Panc1 (cell line): ENCODE results near the gene SNTG2. TPM values are rescaled to one million over a fixed set of nuclear protein-coding genes. Genes with fewer than 3 reads are reported as not detected.

Experiments used
- ATAC-seq: fragments of 200-7000 bp; cut with Tn5 transposase; 2 replicates; pipeline ENCODE4 v1.9.1; 2020; ENCODE audit warnings: mild to moderate bottlenecking, moderate library complexity
- BruUV-seq: library from RNA; stranded (reverse); fragments of 400-500 nt; replicated peaks from 2 replicates; lab custom pipeline; 2021; lab: Mats Ljungman, UMichigan
- CTCF ChIA-PET: fragments of 300-600 bp; sonication (Branson Sonifier 250); formaldehyde crosslinking; loops from one replicate; lab custom pipeline; 2022; ENCODE audit warnings: antibody characterized with exemption; lab: Charles Lee
- POLR2A ChIA-PET: fragments of 300-600 bp; sonication (Branson Sonifier 250); formaldehyde crosslinking; loops from one replicate; lab custom pipeline; 2022; ENCODE audit warnings: antibody characterized with exemption; lab: Charles Lee
- DNase-seq: peaks from one replicate; pipeline ENCODE4 v3.0.0-alpha.2; 2010; ENCODE audit warnings: low read depth, low spot score
- H3K27ac ChIP-seq: 2 replicates; pipeline ENCODE4 v1.5.1; 2011; ENCODE audit warnings: mild to moderate bottlenecking, low read length, inconsistent platforms
- H3K27me3 ChIP-seq: fragments of 200-500 bp; sonication (Bioruptor generic); 2 replicates; pipeline ENCODE4 v1.6.0; 2014; ENCODE audit warnings: low read length, inconsistent platforms; ENCODE audit not compliant: control insufficient read depth, insufficient read depth
- H3K36me3 ChIP-seq: fragments of 200-500 bp; sonication (Bioruptor generic); 2 replicates; pipeline ENCODE4 v1.5.1; 2014; ENCODE audit warnings: inconsistent platforms, mild to moderate bottlenecking, low read length, moderate library complexity; ENCODE audit not compliant: control insufficient read depth, insufficient read depth
- H3K4me1 ChIP-seq: 2 replicates; pipeline ENCODE4 v1.5.1; 2011; ENCODE audit warnings: inconsistent platforms, mild to moderate bottlenecking, low read length, moderate library complexity; ENCODE audit not compliant: control insufficient read depth, insufficient read depth
- H3K4me3 ChIP-seq, 2 experiments: 2 replicates each; pipeline ENCODE4 v1.5.1; 2011 to 2012; ENCODE audit warnings: low read depth in 2 of 2, low read length in 2 of 2, mild to moderate bottlenecking in 2 of 2, inconsistent platforms in 1 of 2, moderate library complexity in 1 of 2
- H3K9me3 ChIP-seq: fragments of 200-500 bp; sonication (Bioruptor generic); 2 replicates; pipeline ENCODE4 v1.5.1; 2014; ENCODE audit warnings: low read depth, mild to moderate bottlenecking, inconsistent platforms, low read length, moderate library complexity; ENCODE audit not compliant: control insufficient read depth, insufficient read depth
- CTCF ChIP-seq: fragments of 450-650 bp; IDR thresholded peaks from 2 replicates; pipeline ENCODE4 v1.5.1; 2017; ENCODE audit warnings: mild to moderate bottlenecking
- POLR2AphosphoS5 ChIP-seq: IDR thresholded peaks from 2 replicates; pipeline ENCODE4 v1.6.1; 2012; ENCODE audit warnings: mild to moderate bottlenecking, low read depth, low read length, moderate library complexity
- SIN3A ChIP-seq: IDR thresholded peaks from 2 replicates; pipeline ENCODE4 v1.6.1; 2012; ENCODE audit warnings: low read depth, mild to moderate bottlenecking, low read length, moderate library complexity, borderline replicate concordance; ENCODE audit not compliant: insufficient read depth
- TCF7L2 ChIP-seq: IDR thresholded peaks from 2 replicates; pipeline ENCODE4 v1.6.1; 2011; ENCODE audit warnings: mild to moderate bottlenecking, low read depth, low read length, inconsistent platforms
- in situ Hi-C: cut with HindIII; loops from 2 replicates; pipeline ENCODE4 v1.10.0; 2016; ENCODE audit warnings: low sequenced_read_pairs, low pct_unique_long_range_greater_than_20kb
- intact Hi-C: fragments of 100-400 bp; cut with micrococcal nuclease; formaldehyde crosslinking; loops from one replicate; pipeline ENCODE4 v1.10.0; 2022; ENCODE audit not compliant: unreplicated experiment
- total RNA-seq: library from RNA; stranded (reverse); gene quantifications from one replicate; pipeline ENCODE4 v1.2.1, GENCODE V29; 2021; ENCODE audit not compliant: unreplicated experiment
- TF ChIP-seq, protein P1 (sequence below), 2 experiments: IDR thresholded peaks; 2 replicates each; pipeline ENCODE4 v1.6.1; 2011 to 2012; ENCODE audit warnings: low read depth in 2 of 2, control low read depth in 1 of 2, low read length in 1 of 2, mild to moderate bottlenecking in 1 of 2, moderate library complexity in 1 of 2; ENCODE audit not compliant: insufficient read depth in 1 of 2

SNTG2 gene
- total RNA-seq, 1 experiment from 2014 or later: not detected

DNA sequence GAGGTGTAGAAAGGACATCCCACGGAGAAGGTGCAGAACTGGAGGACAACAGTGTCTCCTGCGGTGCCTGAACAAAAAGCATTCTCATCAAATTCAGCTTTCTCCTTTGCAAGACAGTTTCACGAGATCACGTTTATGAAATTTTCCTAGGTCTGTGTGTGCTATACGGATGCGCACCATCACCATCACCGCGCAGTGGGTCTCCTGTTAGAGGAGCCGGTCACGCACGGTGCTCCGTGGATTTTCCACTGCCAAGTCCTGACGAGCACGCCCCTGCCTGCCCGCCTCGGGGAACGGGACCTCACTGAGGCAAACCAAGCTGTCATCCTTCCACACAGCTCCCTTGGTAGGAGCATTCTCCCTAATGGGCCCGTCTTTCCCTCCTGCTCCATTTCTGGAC is 322.2 kb downstream of the SNTG2 start:
- intact Hi-C loops: no loop called here
- TF ChIP-seq POLR2AphosphoS5 (no peak), SIN3A (no peak), CTCF (no peak), TCF7L2 (no peak)
- TF ChIP-seq, protein P1, sequence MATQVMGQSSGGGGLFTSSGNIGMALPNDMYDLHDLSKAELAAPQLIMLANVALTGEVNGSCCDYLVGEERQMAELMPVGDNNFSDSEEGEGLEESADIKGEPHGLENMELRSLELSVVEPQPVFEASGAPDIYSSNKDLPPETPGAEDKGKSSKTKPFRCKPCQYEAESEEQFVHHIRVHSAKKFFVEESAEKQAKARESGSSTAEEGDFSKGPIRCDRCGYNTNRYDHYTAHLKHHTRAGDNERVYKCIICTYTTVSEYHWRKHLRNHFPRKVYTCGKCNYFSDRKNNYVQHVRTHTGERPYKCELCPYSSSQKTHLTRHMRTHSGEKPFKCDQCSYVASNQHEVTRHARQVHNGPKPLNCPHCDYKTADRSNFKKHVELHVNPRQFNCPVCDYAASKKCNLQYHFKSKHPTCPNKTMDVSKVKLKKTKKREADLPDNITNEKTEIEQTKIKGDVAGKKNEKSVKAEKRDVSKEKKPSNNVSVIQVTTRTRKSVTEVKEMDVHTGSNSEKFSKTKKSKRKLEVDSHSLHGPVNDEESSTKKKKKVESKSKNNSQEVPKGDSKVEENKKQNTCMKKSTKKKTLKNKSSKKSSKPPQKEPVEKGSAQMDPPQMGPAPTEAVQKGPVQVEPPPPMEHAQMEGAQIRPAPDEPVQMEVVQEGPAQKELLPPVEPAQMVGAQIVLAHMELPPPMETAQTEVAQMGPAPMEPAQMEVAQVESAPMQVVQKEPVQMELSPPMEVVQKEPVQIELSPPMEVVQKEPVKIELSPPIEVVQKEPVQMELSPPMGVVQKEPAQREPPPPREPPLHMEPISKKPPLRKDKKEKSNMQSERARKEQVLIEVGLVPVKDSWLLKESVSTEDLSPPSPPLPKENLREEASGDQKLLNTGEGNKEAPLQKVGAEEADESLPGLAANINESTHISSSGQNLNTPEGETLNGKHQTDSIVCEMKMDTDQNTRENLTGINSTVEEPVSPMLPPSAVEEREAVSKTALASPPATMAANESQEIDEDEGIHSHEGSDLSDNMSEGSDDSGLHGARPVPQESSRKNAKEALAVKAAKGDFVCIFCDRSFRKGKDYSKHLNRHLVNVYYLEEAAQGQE (IDR thresholded peaks at IDR 0.05; ENCODE audit: insufficient read depth in 1 of 2, low read depth in 2 of 2, low read length in 1 of 2): no peak

GRCh38 chr2:1277634-1278033 is 327.0 kb downstream of the SNTG2 start:
- in situ Hi-C loops (no loop called here), intact Hi-C loops (no loop called here)
- ChIA-PET POLR2A (no interaction called here), CTCF (no interaction called here)
- DNase-seq: no peak
- Histone ChIP-seq H3K9me3 (no peaks in the 10 kb centered on the region), H3K4me1 (no peaks in the 10 kb centered on the region), H3K27me3 (peaks cover 2% of the 10 kb centered on the region; the same call in 1 of the 2 replicates), H3K27ac (no peak overlapping the region), H3K4me3 (no peak overlapping the region), H3K36me3 (no peaks in the 10 kb centered on the region)
- no TSS peak for BruUV-seq
- ATAC-seq: no peak
- TF ChIP-seq POLR2AphosphoS5 (no peak), SIN3A (no peak), TCF7L2 (no peak), CTCF (no peak)
- TF ChIP-seq, protein P1 (IDR thresholded peaks at IDR 0.05; ENCODE audit: insufficient read depth in 1 of 2, low read depth in 2 of 2, low read length in 1 of 2): no peak

More for the DNA sequence above, 322.2 kb downstream of the SNTG2 start:
- DNase-seq (no peak), ATAC-seq (no peak)
- in situ Hi-C loops: no loop called here
- H3K9me3 ChIP-seq: no peaks in the 10 kb centered on the region
- H3K27ac ChIP-seq: no peak overlapping the region
- no TSS peak for BruUV-seq
- no peak overlapping the region for H3K4me3 ChIP-seq
- peaks cover 6% of the 10 kb centered on the region; the same call in 1 of the 2 replicates for H3K27me3 ChIP-seq
- CTCF ChIA-PET: no interaction called here
- POLR2A ChIA-PET: no interaction called here
- H3K36me3 ChIP-seq: no peaks in the 10 kb centered on the region
- no peaks in the 10 kb centered on the region for H3K4me1 ChIP-seq
